WTC11 (cell line): ENCODE results near the gene ZNF732.

ENCODE experiments used
- ESRRA ChIP-seq: sonication (generic); formaldehyde crosslinking; IDR thresholded peaks from 2 replicates; pipeline ENCODE4 v1.8.1; 2022; ENCODE audit warnings: mild to moderate bottlenecking, missing genetic modification reagents, borderline replicate concordance
- GABPB1 ChIP-seq: sonication (generic); formaldehyde crosslinking; IDR thresholded peaks from 2 replicates; pipeline ENCODE4 v1.8.1; 2023; ENCODE audit warnings: mild to moderate bottlenecking, missing genetic modification reagents
- IRF2 ChIP-seq: sonication (generic); formaldehyde crosslinking; IDR thresholded peaks from 2 replicates; pipeline ENCODE4 v1.8.0; 2022; ENCODE audit warnings: low read depth, missing genetic modification reagents, borderline replicate concordance
- JUN ChIP-seq: sonication (generic); formaldehyde crosslinking; IDR thresholded peaks from 2 replicates; pipeline ENCODE4 v1.8.0; 2023; ENCODE audit warnings: mild to moderate bottlenecking, missing genetic modification reagents
- NR2C2 ChIP-seq: sonication (generic); formaldehyde crosslinking; IDR thresholded peaks from 2 replicates; pipeline ENCODE4 v1.8.0; 2022; ENCODE audit warnings: mild to moderate bottlenecking, missing genetic modification reagents
- TF ChIP-seq, protein P1 (sequence below): sonication (generic); formaldehyde crosslinking; IDR thresholded peaks from 2 replicates; pipeline ENCODE4 v1.8.0; 2022; ENCODE audit warnings: mild to moderate bottlenecking, missing genetic modification reagents
- TF ChIP-seq, protein P2 (sequence below): fragments of 200-600 bp; IDR thresholded peaks from 2 replicates; pipeline ENCODE4 v1.8.0; 2022; ENCODE audit warnings: antibody characterized with exemption
- TF ChIP-seq, protein P3 (sequence below): sonication (generic); formaldehyde crosslinking; IDR thresholded peaks from 2 replicates; pipeline ENCODE4 v1.8.0; 2023; ENCODE audit warnings: missing genetic modification reagents, mild to moderate bottlenecking, borderline replicate concordance

DNA sequence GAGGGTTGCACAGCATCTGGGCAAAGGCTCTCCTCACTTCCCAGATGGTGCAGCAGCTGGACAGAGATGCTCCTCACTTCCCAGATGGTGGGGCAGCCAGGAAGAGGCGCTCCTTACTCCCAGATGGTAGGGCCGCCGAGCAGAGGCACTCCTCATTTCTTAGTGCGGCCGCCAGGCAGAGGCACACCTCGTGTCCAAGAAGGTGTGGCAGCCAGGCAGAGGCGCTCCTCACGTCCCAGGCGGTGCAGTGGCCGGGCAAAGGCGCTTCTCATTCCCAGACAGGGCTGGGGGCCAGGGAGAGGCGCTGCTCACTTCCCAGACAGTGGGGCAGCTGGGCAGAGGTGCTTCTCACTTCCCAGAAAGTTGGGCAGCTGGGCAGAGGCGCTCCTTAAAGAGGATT lies 48.8 kb downstream of the ZNF732 start:
- TF ChIP-seq, protein P1, sequence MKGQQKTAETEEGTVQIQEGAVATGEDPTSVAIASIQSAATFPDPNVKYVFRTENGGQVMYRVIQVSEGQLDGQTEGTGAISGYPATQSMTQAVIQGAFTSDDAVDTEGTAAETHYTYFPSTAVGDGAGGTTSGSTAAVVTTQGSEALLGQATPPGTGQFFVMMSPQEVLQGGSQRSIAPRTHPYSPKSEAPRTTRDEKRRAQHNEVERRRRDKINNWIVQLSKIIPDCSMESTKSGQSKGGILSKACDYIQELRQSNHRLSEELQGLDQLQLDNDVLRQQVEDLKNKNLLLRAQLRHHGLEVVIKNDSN (CRISPR knock-in tag), result no peak
- TF ChIP-seq GABPB1 (CRISPR knock-in tag), result no peak
- TF ChIP-seq, protein P2, sequence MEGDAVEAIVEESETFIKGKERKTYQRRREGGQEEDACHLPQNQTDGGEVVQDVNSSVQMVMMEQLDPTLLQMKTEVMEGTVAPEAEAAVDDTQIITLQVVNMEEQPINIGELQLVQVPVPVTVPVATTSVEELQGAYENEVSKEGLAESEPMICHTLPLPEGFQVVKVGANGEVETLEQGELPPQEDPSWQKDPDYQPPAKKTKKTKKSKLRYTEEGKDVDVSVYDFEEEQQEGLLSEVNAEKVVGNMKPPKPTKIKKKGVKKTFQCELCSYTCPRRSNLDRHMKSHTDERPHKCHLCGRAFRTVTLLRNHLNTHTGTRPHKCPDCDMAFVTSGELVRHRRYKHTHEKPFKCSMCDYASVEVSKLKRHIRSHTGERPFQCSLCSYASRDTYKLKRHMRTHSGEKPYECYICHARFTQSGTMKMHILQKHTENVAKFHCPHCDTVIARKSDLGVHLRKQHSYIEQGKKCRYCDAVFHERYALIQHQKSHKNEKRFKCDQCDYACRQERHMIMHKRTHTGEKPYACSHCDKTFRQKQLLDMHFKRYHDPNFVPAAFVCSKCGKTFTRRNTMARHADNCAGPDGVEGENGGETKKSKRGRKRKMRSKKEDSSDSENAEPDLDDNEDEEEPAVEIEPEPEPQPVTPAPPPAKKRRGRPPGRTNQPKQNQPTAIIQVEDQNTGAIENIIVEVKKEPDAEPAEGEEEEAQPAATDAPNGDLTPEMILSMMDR, result no peak
- TF ChIP-seq NR2C2 (CRISPR knock-in tag), result no peak
- TF ChIP-seq IRF2 (CRISPR knock-in tag), result no peak
- TF ChIP-seq ESRRA (CRISPR knock-in tag), result no peak
- no peak for TF ChIP-seq JUN (CRISPR knock-in tag)
- TF ChIP-seq, protein P3, sequence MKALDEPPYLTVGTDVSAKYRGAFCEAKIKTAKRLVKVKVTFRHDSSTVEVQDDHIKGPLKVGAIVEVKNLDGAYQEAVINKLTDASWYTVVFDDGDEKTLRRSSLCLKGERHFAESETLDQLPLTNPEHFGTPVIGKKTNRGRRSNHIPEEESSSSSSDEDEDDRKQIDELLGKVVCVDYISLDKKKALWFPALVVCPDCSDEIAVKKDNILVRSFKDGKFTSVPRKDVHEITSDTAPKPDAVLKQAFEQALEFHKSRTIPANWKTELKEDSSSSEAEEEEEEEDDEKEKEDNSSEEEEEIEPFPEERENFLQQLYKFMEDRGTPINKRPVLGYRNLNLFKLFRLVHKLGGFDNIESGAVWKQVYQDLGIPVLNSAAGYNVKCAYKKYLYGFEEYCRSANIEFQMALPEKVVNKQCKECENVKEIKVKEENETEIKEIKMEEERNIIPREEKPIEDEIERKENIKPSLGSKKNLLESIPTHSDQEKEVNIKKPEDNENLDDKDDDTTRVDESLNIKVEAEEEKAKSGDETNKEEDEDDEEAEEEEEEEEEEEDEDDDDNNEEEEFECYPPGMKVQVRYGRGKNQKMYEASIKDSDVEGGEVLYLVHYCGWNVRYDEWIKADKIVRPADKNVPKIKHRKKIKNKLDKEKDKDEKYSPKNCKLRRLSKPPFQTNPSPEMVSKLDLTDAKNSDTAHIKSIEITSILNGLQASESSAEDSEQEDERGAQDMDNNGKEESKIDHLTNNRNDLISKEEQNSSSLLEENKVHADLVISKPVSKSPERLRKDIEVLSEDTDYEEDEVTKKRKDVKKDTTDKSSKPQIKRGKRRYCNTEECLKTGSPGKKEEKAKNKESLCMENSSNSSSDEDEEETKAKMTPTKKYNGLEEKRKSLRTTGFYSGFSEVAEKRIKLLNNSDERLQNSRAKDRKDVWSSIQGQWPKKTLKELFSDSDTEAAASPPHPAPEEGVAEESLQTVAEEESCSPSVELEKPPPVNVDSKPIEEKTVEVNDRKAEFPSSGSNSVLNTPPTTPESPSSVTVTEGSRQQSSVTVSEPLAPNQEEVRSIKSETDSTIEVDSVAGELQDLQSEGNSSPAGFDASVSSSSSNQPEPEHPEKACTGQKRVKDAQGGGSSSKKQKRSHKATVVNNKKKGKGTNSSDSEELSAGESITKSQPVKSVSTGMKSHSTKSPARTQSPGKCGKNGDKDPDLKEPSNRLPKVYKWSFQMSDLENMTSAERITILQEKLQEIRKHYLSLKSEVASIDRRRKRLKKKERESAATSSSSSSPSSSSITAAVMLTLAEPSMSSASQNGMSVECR, result no peak
